ENCODE results near the gene CCDC152.
"Not testable (repeated sequence)": the region's sequence is repeated elsewhere in the genome, so short reads cannot be mapped to it uniquely, and the experiment has no call there.

CCDC152 gene

GRCh38 chr5:42812620-42813019 lies 56.0 kb downstream of the CCDC152 start:
- DNase-seq (ENCODE audit: low spot score) = no peak

GRCh38 chr5:42813533-42813932 lies 56.9 kb downstream of the CCDC152 start:
- DNase-seq (ENCODE audit: low spot score) = no peak

- not testable (repeated sequence) for DNase-seq (ENCODE audit: low spot score)
Observed at GRCh38 chr5:42816546-42816945, 59.9 kb downstream of the CCDC152 start.

GRCh38 chr5:42819745-42820144 lies 63.1 kb downstream of the CCDC152 start:
- DNase-seq (ENCODE audit: low spot score) = no peak

GRCh38 chr5:42822548-42822947 lies 65.9 kb downstream of the CCDC152 start:
- DNase-seq (ENCODE audit: low spot score) = no peak

GRCh38 chr5:42824347-42824976 lies 67.8 kb downstream of the CCDC152 start:
- no peak for DNase-seq (ENCODE audit: low spot score)

GRCh38 chr5:42825422-42826148 lies 69.0 kb downstream of the CCDC152 start:
- DNase-seq (ENCODE audit: low spot score) = no peak

GRCh38 chr5:42826757-42827515 lies 70.3 kb downstream of the CCDC152 start:
- DNase-seq (ENCODE audit: low spot score) = no peak

- no peak for DNase-seq (ENCODE audit: low spot score)
Observed at GRCh38 chr5:42828671-42829070, 72.1 kb downstream of the CCDC152 start.

GRCh38 chr5:42830924-42831323 lies 74.3 kb downstream of the CCDC152 start:
- no peak for DNase-seq (ENCODE audit: low spot score)

GRCh38 chr5:42832060-42832459 lies 75.4 kb downstream of the CCDC152 start:
- no peak for DNase-seq (ENCODE audit: low spot score)

GRCh38 chr5:42836070-42836769 lies 79.6 kb downstream of the CCDC152 start:
- DNase-seq (ENCODE audit: low spot score) = no peak

GRCh38 chr5:42837601-42838000 lies 81.0 kb downstream of the CCDC152 start:
- no peak for DNase-seq (ENCODE audit: low spot score)

GRCh38 chr5:42839196-42839595 lies 82.6 kb downstream of the CCDC152 start:
- no peak for DNase-seq (ENCODE audit: low spot score)

GRCh38 chr5:42840269-42840668 lies 83.7 kb downstream of the CCDC152 start:
- DNase-seq (ENCODE audit: low spot score) = no peak

- DNase-seq (ENCODE audit: low spot score) = no peak
Observed at GRCh38 chr5:42840842-42841567, 84.4 kb downstream of the CCDC152 start.

- DNase-seq (ENCODE audit: low spot score) = no peak
Observed at GRCh38 chr5:42842921-42843641, 86.5 kb downstream of the CCDC152 start.

- no peak for DNase-seq (ENCODE audit: low spot score)
Observed at GRCh38 chr5:42843675-42844292, 87.2 kb downstream of the CCDC152 start.

- DNase-seq (ENCODE audit: low spot score) = not testable (repeated sequence)
Observed at GRCh38 chr5:42844408-42844807, 87.8 kb downstream of the CCDC152 start.

- DNase-seq (ENCODE audit: low spot score) = no peak
Observed at GRCh38 chr5:42848545-42848944, 91.9 kb downstream of the CCDC152 start.

Measured in SK-N-DZ (cell line).